Prostate gland (tissue), 2 donors: ENCODE data around the gene KIAA0513. TPM values are rescaled to one million over a fixed set of nuclear protein-coding genes. Genes with fewer than 3 reads are reported as not detected.

Experiments used
- DNase-seq: peaks from one replicate; pipeline ENCODE4 v3.0.0-alpha.2; 2019; ENCODE audit warnings: low spot score
- H3K27ac ChIP-seq, 2 donors: fragments of 200-600 bp; sonication (generic); 2 replicates each; pipeline ENCODE4 v1.5.1; 2017 to 2019
- H3K27me3 ChIP-seq: fragments of 200-600 bp; sonication (generic); replicated peaks from 2 replicates; pipeline ENCODE4 v1.5.1; 2019; ENCODE audit not compliant: insufficient read depth
- H3K36me3 ChIP-seq, 2 donors: fragments of 200-600 bp; sonication (generic); 1 replicate in 1 of 2; 2 replicates in 1 of 2; pipeline versions ENCODE4 v1.5.1 to v1.8.1; 2017 to 2019
- H3K4me1 ChIP-seq: fragments of 200-600 bp; sonication (generic); replicated peaks from 2 replicates; pipeline ENCODE4 v1.5.1; 2019
- H3K4me3 ChIP-seq, 2 donors: fragments of 200-600 bp; sonication (generic); 2 replicates each; pipeline ENCODE4 v1.5.1; 2017 to 2019
- H3K9me3 ChIP-seq: fragments of 200-600 bp; sonication (generic); 2 replicates; pipeline ENCODE4 v1.5.1; 2017
- POLR2A ChIP-seq: fragments of 450-650 bp; IDR thresholded peaks from one replicate; pipeline ENCODE4 v1.6.1; 2016; ENCODE audit warnings: antibody characterized with exemption, mild to moderate bottlenecking
- POLR2AphosphoS5 ChIP-seq: sonication (generic); formaldehyde crosslinking; IDR thresholded peaks from one replicate; pipeline ENCODE4 v1.6.1; 2017; ENCODE audit warnings: antibody characterized with exemption
- WGBS: methylation state at CpG from one replicate; pipeline ENCODE4 v1.1.5; 2018; 5-methylcytosine and 5-hydroxymethylcytosine counted together
- intact Hi-C: fragments of 100-400 bp; cut with DNase I; formaldehyde crosslinking; loops from one replicate; pipeline ENCODE4 v1.14.2; 2022
- total RNA-seq, 2 donors: library from RNA; depleted of rRNA; stranded (reverse); fragments of >200 nt; gene quantifications; one replicate each; pipeline ENCODE4 v1.1.0, GENCODE V29; 2016
- TF ChIP-seq, protein P1 (sequence below), 4 experiments: fragments of 200-600 bp in 2 of 4; fragments of 450-650 bp in 2 of 4; sonication (generic) in 2 of 4; IDR thresholded peaks; 1 replicate in 3 of 4; 2 replicates in 1 of 4; pipeline ENCODE4 v1.5.1; 2016 to 2019; ENCODE audit warnings: antibody characterized with exemption in 4 of 4, mild to moderate bottlenecking in 2 of 4, moderate library complexity in 2 of 4

The KIAA0513 gene
- total RNA-seq, 2 donors from 2014 or later = 14.4 to 29.4 TPM

DNA sequence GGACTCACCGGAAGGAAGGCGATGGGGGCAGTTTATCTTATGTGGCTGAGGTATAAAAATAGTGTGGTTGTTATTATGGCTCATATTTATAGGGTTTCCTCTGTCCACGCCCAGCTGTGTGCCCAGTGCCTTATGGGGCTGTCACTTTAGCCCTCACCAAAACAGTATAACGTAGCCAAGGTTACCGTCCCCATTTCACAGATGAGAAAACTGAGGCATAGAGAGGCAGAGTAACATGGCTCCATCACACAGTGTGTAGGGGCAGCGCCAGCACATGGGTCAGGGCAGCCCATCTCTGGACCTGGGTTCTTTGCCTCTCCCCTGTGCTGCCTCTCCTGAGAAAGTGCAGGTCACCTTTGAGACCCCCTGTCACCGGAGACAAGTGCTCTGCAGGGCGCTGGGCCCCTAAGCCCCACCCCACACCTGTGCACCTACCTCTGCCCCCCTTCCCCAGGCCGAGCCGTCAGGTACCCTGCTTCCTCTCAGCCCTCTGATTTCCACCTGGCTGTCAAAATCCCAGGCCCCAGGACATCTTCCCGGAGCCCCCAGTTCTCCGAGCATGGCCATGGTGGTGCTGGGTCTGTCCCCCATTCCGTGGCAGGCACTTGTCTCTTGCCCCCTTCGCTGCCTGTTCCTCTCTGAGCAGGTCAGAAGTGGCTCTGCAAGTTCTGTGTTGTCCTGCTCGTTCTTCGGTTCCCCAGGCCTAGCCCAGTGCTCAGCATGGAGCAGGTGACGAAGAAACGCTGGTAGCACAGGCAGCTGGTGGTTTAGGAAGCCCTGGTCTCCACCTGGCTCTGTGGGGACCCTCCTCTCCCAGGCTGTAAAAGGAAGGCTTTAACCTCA is 7.2 kb downstream of the KIAA0513 start:
- no peaks in the 10 kb centered on the region for H3K9me3 ChIP-seq

DNA sequence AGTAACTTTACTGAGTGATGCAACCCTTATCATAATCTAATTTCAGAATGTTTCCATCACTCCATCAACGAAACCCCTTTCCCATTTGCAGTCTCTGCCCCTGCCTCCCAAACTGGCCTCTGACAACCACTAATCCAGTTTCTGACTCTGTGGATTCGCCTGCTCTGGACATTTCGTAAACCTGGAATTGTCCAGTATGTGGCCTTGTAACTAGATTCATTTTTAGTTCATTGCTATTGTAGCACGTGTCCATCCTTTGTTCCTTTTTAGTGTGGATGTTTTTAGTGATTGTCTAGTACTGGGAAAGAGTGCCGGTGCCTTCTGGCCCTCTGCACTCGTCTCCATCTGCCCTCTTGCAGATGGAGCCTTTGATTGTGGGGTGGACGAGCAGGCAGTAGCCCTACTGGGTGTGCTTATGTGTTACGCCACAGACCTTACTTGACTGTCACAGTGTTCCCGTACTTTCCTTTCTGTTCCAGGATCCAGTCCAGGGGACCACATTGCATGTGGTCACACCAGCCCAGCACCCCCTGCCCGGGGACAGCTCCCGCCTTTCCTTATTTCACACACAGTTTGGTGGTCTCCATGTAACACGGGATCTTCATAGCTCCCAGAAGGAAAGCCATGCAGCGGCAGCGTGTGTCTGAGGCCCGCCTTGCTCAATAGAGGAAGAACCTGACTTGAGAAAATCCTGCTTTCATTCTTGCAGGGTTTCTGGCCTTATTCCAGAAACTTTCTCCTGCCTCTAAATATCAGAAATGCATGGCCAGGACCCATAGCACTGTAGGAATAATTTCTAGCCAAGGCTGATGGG is 8.8 kb downstream of the KIAA0513 start:
- Histone ChIP-seq H3K27ac (peak overlapping the region in 1 of 2 donors; percentile 50), H3K4me3 (no peak overlapping the region), H3K27me3 (no peaks in the 10 kb centered on the region), H3K9me3 (no peaks in the 10 kb centered on the region), H3K4me1 (peaks cover 1% of the 10 kb centered on the region), H3K36me3 (no peaks in the 10 kb centered on the region)
- no peak for TF ChIP-seq POLR2AphosphoS5
- TF ChIP-seq, protein P1, sequence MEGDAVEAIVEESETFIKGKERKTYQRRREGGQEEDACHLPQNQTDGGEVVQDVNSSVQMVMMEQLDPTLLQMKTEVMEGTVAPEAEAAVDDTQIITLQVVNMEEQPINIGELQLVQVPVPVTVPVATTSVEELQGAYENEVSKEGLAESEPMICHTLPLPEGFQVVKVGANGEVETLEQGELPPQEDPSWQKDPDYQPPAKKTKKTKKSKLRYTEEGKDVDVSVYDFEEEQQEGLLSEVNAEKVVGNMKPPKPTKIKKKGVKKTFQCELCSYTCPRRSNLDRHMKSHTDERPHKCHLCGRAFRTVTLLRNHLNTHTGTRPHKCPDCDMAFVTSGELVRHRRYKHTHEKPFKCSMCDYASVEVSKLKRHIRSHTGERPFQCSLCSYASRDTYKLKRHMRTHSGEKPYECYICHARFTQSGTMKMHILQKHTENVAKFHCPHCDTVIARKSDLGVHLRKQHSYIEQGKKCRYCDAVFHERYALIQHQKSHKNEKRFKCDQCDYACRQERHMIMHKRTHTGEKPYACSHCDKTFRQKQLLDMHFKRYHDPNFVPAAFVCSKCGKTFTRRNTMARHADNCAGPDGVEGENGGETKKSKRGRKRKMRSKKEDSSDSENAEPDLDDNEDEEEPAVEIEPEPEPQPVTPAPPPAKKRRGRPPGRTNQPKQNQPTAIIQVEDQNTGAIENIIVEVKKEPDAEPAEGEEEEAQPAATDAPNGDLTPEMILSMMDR (IDR thresholded peaks at IDR 0.05) = no peak
- TF ChIP-seq POLR2A = no peak
- DNase-seq = no peak
- WGBS = 82% methylated on average over 15 of the region's 15 CpGs
- intact Hi-C loops = no loop called here

More for the DNA sequence above, 7.2 kb downstream of the KIAA0513 start:
- intact Hi-C loops = no loop called here
- DNase-seq = no peak
- H3K27me3 ChIP-seq = no peaks in the 10 kb centered on the region
- peak overlapping the region in 1 of 2 donors; percentile 11 for H3K27ac ChIP-seq
- TF ChIP-seq POLR2AphosphoS5 = no peak
- TF ChIP-seq, protein P1 (IDR thresholded peaks at IDR 0.05) = no peak
- no peak for TF ChIP-seq POLR2A
- H3K4me3 ChIP-seq = no peak overlapping the region
- no peaks in the 10 kb centered on the region for H3K36me3 ChIP-seq
- WGBS = 83% methylated on average over 18 of the region's 18 CpGs
- peaks cover 15% of the 10 kb centered on the region for H3K4me1 ChIP-seq

DNA sequence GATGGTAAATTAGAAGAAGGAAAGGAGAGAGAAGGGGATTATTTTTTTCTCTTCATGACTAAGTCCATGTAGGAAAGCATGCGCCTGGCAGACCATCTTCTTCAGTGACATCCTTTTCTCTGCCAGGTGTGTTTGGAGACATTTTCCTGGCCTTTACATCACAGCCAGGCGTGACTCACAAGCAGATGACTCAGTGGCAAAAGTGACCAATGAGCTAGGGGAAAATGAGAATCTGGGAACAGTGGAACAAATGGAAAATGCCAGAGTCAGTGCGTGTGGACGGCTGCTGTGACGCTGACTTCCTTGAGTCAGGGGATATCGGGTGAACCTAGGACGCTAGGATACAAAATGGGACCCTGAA is 9.4 kb downstream of the KIAA0513 start:
- H3K4me3 ChIP-seq = no peak overlapping the region
- no peaks in the 10 kb centered on the region for H3K36me3 ChIP-seq
- H3K9me3 ChIP-seq = no peaks in the 10 kb centered on the region
- H3K27me3 ChIP-seq = no peaks in the 10 kb centered on the region
- H3K27ac ChIP-seq = peak overlapping the region in 1 of 2 donors; percentile 1
- intact Hi-C loops = no loop called here
- no peak for DNase-seq
- H3K4me1 ChIP-seq = no peaks in the 10 kb centered on the region
- no peak for TF ChIP-seq POLR2A
- TF ChIP-seq POLR2AphosphoS5 = no peak
- TF ChIP-seq, protein P1 (IDR thresholded peaks at IDR 0.05) = no peak
- WGBS = 85% methylated on average over 7 of the region's 7 CpGs

DNA sequence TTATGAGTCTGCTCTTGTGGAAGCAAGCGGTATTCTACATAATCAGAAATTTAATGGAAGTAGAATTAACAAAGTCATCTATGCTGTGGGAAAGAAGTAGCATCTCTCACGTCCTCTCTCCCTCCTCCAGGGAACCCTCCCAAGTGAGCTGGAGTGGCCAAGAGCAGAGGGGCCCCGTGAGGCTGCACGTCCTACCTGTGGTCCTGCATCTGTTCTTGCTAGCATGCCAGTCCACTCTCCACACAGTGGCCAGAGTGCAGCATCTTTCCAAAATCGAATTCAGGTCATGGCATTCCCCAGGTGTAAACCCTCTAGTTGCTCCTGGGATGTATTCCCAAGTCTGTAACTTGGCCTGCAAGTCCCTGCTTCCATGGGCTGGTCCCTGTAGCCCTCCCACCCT is 10.1 kb downstream of the KIAA0513 start:
- intact Hi-C loops = no loop called here
- no peak overlapping the region for H3K4me3 ChIP-seq
- H3K4me1 ChIP-seq = no peaks in the 10 kb centered on the region
- no peaks in the 10 kb centered on the region for H3K9me3 ChIP-seq
- peak overlapping the region; percentile 1 to 8 for H3K27ac ChIP-seq
- H3K27me3 ChIP-seq = no peaks in the 10 kb centered on the region
- DNase-seq = no peak
- H3K36me3 ChIP-seq = no peaks in the 10 kb centered on the region
- WGBS = 92% methylated on average over 5 of the region's 5 CpGs
- TF ChIP-seq, protein P1 (IDR thresholded peaks at IDR 0.05) = no peak
